Astrocyte (in vitro differentiated cells and primary cell): Measurements from ENCODE around the gene MED15. TPM values are rescaled to one million over a fixed set of nuclear protein-coding genes. Genes with fewer than 3 reads are reported as not detected.
"Not testable (repeated sequence)": the region's sequence is repeated elsewhere in the genome, so short reads cannot be mapped to it uniquely, and the experiment has no call there.

Experiments
- DNase-seq: peaks from one replicate; pipeline ENCODE4 v3.0.0-alpha.2; 2010; ENCODE audit warnings: low read depth
- FAIRE-seq: peaks from 2 replicates; lab custom pipeline; 2011; peaks lifted over from hg19 to GRCh38; lab: Jason Lieb, UNC
- H2AFZ ChIP-seq: 2 replicates; pipeline ENCODE4 v1.6.0; 2012; ENCODE audit warnings: low read depth, low read length, inconsistent platforms
- H3K27ac ChIP-seq: 2 replicates; pipeline ENCODE4 v1.5.1; 2011; ENCODE audit warnings: low read depth, low read length, inconsistent platforms
- H3K27me3 ChIP-seq: 2 replicates; pipeline ENCODE4 v1.6.0; 2011; ENCODE audit warnings: low read length, inconsistent platforms; ENCODE audit not compliant: insufficient read depth
- H3K36me3 ChIP-seq: 2 replicates; pipeline ENCODE4 v1.5.1; 2011; ENCODE audit warnings: low read length, inconsistent platforms; ENCODE audit not compliant: insufficient read depth
- H3K4me1 ChIP-seq: 2 replicates; pipeline ENCODE4 v1.5.1; 2011; ENCODE audit warnings: low read length, inconsistent platforms; ENCODE audit not compliant: insufficient read depth
- H3K4me2 ChIP-seq: 2 replicates; pipeline ENCODE4 v1.6.0; 2012; ENCODE audit warnings: low read length, inconsistent platforms
- H3K4me3 ChIP-seq: 2 replicates; pipeline ENCODE4 v1.5.1; 2011; ENCODE audit warnings: low read depth, mild to moderate bottlenecking, low read length, inconsistent platforms; ENCODE audit not compliant: insufficient read depth
- H3K79me2 ChIP-seq: 2 replicates; pipeline ENCODE4 v1.6.0; 2012; ENCODE audit warnings: mild to moderate bottlenecking, low read length, inconsistent platforms; ENCODE audit not compliant: insufficient read depth
- H3K9ac ChIP-seq: 2 replicates; pipeline ENCODE4 v1.6.0; 2012; ENCODE audit warnings: mild to moderate bottlenecking, low read length, inconsistent platforms
- H3K9me3 ChIP-seq: 2 replicates; pipeline ENCODE4 v1.5.1; 2012; ENCODE audit warnings: low read depth, mild to moderate bottlenecking, low read length, inconsistent platforms; ENCODE audit not compliant: insufficient read depth
- H4K20me1 ChIP-seq: 2 replicates; pipeline ENCODE4 v1.6.0; 2012; ENCODE audit warnings: low read length, inconsistent platforms; ENCODE audit not compliant: insufficient read depth
- H3K27ac Mint-ChIP-seq: one replicate; pipeline ENCODE4 v1.8.0; 2021; ENCODE audit warnings: mild to moderate bottlenecking, mixed read lengths; ENCODE audit not compliant: unreplicated experiment
- H3K27me3 Mint-ChIP-seq: one replicate; pipeline ENCODE4 v1.8.0; 2021; ENCODE audit warnings: low read depth, mixed read lengths; ENCODE audit not compliant: unreplicated experiment
- H3K36me3 Mint-ChIP-seq: one replicate; pipeline ENCODE4 v1.8.0; 2021; ENCODE audit warnings: low read depth, mixed read lengths; ENCODE audit not compliant: unreplicated experiment
- H3K4me1 Mint-ChIP-seq: one replicate; pipeline ENCODE4 v1.8.0; 2021; ENCODE audit warnings: low read depth, mixed read lengths; ENCODE audit not compliant: unreplicated experiment
- H3K4me3 Mint-ChIP-seq: one replicate; pipeline ENCODE4 v1.8.0; 2021; ENCODE audit warnings: mild to moderate bottlenecking, moderate library complexity, mixed read lengths; ENCODE audit not compliant: unreplicated experiment
- H3K9me3 Mint-ChIP-seq: one replicate; pipeline ENCODE4 v1.8.0; 2021; ENCODE audit warnings: mild to moderate bottlenecking, mixed read lengths; ENCODE audit not compliant: unreplicated experiment
- CTCF ChIP-seq: IDR thresholded peaks from 2 replicates; pipeline ENCODE4 v1.5.1; 2011; ENCODE audit warnings: low read depth, mild to moderate bottlenecking, inconsistent platforms, low read length, moderate library complexity; ENCODE audit not compliant: insufficient read depth
- EZH2 ChIP-seq: IDR thresholded peaks from 2 replicates; pipeline ENCODE4 v1.6.1; 2012; ENCODE audit warnings: mild to moderate bottlenecking, low read length, inconsistent platforms; ENCODE audit not compliant: insufficient read depth
- total RNA-seq: library from RNA; stranded (reverse); gene quantifications from 2 replicates; pipeline ENCODE4 v1.2.1, GENCODE V29; 2021

Gene MED15
- total RNA-seq, 1 donor from 2014 or later = 153 TPM

DNA sequence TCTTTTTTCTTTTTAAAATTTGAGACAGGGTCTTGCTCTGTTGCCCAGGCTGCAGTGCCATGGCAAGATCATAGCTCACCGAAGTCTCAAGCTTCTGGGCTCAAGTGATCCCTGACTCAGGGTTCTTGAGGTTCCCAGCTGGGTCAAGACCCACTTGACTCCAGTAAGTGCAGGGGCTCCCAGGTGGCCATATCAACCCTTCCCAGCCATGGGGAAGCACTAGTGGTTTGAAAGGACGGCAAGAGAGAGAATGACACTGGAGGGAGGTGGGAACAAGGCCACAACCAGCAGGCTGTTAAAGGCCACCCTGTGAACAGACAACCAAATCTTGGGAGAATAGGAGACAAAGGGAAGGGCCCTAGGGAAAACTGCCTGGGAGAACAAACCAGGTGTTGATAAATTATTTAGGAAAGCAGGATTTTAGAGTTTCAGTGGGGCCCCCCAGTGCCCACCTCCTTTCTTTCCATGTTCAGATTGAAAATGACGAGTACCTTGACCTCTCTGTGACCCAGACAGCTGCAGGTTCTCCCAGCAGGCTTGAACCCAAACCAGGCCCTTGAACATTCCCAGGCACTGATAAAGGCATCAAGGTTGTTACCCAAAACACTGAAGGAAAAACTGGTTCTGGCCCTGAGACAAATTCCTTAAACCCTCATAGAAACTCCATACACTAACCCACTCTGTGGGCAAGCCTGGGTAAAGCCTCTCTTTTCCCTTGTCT lies 40.6 kb upstream of the MED15 start:
- TF ChIP-seq CTCF = no peak
- no peak for TF ChIP-seq EZH2
- no peak overlapping the region for H2AFZ ChIP-seq
- H4K20me1 ChIP-seq = peaks cover 4% of the 10 kb centered on the region
- H3K9ac ChIP-seq = no peak overlapping the region
- Mint-ChIP-seq H3K9me3 (no peaks in the 10 kb centered on the region), H3K36me3 (peaks cover 28% of the 10 kb centered on the region), H3K27me3 (no peaks in the 10 kb centered on the region), H3K4me3 (no peak overlapping the region), H3K4me1 (no peaks in the 10 kb centered on the region), H3K27ac (no peak overlapping the region)
- H3K4me1 ChIP-seq = no peaks in the 10 kb centered on the region
- DNase-seq (no peak), FAIRE-seq (no peak)
- no peak overlapping the region for H3K4me2 ChIP-seq
- no peaks in the 10 kb centered on the region for H3K9me3 ChIP-seq
- H3K4me3 ChIP-seq = no peak overlapping the region
- H3K27me3 ChIP-seq = no peaks in the 10 kb centered on the region
- no peaks in the 10 kb centered on the region for H3K79me2 ChIP-seq
- peaks cover 6% of the 10 kb centered on the region for H3K36me3 ChIP-seq
- H3K27ac ChIP-seq = no peak overlapping the region

- no peak overlapping the region for H3K4me3 ChIP-seq
- Mint-ChIP-seq H3K27ac (no peak overlapping the region), H3K36me3 (peaks cover 23% of the 10 kb centered on the region), H3K9me3 (no peaks in the 10 kb centered on the region), H3K27me3 (no peaks in the 10 kb centered on the region), H3K4me1 (no peaks in the 10 kb centered on the region), H3K4me3 (no peak overlapping the region)
- peaks cover 3% of the 10 kb centered on the region for H3K36me3 ChIP-seq
- H3K79me2 ChIP-seq = no peaks in the 10 kb centered on the region
- FAIRE-seq = no peak
- no peak overlapping the region for H3K9ac ChIP-seq
- no peak overlapping the region for H3K4me2 ChIP-seq
- H2AFZ ChIP-seq = no peak overlapping the region
- DNase-seq = no peak
- H3K4me1 ChIP-seq = no peaks in the 10 kb centered on the region
- no peaks in the 10 kb centered on the region for H3K27me3 ChIP-seq
- no peak for TF ChIP-seq CTCF
- TF ChIP-seq EZH2 = no peak
- no peaks in the 10 kb centered on the region for H3K9me3 ChIP-seq
- peaks cover 4% of the 10 kb centered on the region for H4K20me1 ChIP-seq
- H3K27ac ChIP-seq = no peak overlapping the region
Measured at GRCh38 chr22:20469110-20469868, 38.1 kb upstream of the MED15 start.

DNA sequence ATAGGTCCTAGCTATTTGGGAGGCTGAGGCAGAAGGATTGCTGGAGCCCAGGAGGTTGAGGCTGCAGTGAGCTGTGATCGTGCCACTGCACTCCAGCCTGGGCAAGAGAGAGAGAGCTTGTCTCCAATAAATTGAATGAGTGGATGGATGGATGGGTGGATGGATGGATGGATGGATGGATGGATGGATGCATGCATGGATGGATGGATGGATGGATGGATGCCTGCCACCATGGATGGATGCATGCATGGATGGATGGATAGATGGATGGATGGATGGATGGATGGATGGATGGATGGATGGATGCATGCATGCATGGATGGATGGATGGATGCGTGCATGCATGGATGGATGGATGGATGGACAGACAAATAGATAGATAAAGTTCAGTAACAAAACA lies 36.9 kb upstream of the MED15 start:
- H3K36me3 Mint-ChIP-seq = peaks cover 19% of the 10 kb centered on the region
- H3K79me2 ChIP-seq, DNase-seq, H3K4me2 ChIP-seq, H3K27me3 Mint-ChIP-seq, H3K9me3 ChIP-seq, H3K9ac ChIP-seq, H3K4me3 ChIP-seq, H3K4me3 Mint-ChIP-seq, H4K20me1 ChIP-seq, H3K27ac ChIP-seq, H3K4me1 Mint-ChIP-seq, FAIRE-seq, H3K27ac Mint-ChIP-seq, H3K9me3 Mint-ChIP-seq, H3K4me1 ChIP-seq, H2AFZ ChIP-seq, H3K36me3 ChIP-seq, H3K27me3 ChIP-seq: not testable (repeated sequence)
